ENCODE results near the gene FAM161B.
A peak's percentile ranks its signal among the peaks of the same experiment; 100 is the strongest.
"Not testable (repeated sequence)": the region's sequence is repeated elsewhere in the genome, so short reads cannot be mapped to it uniquely, and the experiment has no call there.

Gene FAM161B

DNA sequence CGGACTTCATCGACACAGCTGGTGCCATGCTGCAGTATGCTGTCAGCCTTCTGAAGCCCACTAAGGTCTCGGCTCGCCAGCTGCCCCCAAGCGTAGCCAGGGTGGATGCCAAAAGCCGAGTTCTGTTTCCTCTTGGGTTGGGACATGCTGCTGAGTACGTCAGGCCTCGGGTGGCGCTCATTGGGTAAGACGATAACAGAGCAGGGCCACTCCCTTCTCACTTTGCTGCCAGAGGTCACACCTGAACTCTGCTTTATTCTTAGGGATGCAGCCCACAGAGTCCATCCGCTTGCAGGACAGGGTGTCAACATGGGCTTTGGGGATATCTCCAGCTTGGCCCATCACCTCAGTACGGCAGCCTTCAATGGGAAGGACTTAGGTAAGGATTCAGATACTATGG, 11.3 kb upstream of the FAM161B start:
- Mint-ChIP-seq H3K36me3 (peaks cover 15% of the 10 kb centered on the region), H3K4me3 (no peak overlapping the region), H3K27me3 (no peaks in the 10 kb centered on the region), H3K27ac (no peak overlapping the region), H3K9me3 (no peaks in the 10 kb centered on the region), H3K4me1 (no peaks in the 10 kb centered on the region)

DNA sequence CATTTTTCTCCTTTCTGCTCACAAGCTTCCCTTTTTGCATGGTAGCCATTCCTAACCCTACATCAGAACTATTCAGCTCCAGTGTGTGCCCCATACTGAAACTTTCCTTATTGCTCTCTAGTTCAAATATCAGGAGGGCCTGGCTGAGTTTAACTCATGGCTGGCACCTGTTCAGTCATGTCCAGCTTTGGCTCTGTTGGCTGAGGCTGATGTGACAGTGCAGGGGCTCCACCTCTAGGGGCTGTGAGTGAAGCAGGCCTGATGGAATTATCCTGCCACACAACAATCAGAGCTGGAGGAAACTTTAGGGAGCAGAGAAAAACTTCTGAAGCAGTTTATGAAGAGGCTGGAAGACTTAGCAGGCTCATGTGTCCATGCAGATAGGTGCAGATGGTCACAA, 8.7 kb upstream of the FAM161B start:
- H3K4me3 Mint-ChIP-seq, result no peak overlapping the region
- no peaks in the 10 kb centered on the region for H3K4me1 Mint-ChIP-seq
- H3K9me3 Mint-ChIP-seq, result no peaks in the 10 kb centered on the region
- H3K36me3 Mint-ChIP-seq, result peaks cover 15% of the 10 kb centered on the region
- H3K27me3 Mint-ChIP-seq, result no peaks in the 10 kb centered on the region
- H3K27ac Mint-ChIP-seq, result no peak overlapping the region

DNA sequence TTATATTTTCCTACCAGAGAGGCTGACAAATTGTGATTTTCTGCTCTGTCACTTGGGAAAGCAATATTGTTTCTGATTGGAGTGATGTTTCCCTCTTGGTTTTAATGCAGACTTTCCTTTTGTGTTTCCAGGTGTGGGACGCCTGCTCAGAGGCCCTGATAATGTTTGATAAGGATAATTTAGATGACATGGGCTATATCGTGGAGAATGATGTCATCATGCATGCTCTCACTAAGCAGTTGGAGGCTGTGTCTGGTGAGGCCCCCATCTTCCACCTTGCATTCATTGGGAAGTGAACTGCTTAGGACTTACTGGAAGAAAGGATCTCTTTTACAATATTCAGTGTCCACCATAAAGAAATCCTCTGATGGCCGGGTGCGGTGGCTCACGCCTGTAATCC, 5.8 kb upstream of the FAM161B start:
- H3K36me3 Mint-ChIP-seq, result peaks cover 8% of the 10 kb centered on the region
- no peaks in the 10 kb centered on the region for H3K9me3 Mint-ChIP-seq
- H3K4me1 Mint-ChIP-seq, result peaks cover 10% of the 10 kb centered on the region
- no peak overlapping the region for H3K27ac Mint-ChIP-seq
- no peak overlapping the region for H3K4me3 Mint-ChIP-seq
- no peaks in the 10 kb centered on the region for H3K27me3 Mint-ChIP-seq

DNA sequence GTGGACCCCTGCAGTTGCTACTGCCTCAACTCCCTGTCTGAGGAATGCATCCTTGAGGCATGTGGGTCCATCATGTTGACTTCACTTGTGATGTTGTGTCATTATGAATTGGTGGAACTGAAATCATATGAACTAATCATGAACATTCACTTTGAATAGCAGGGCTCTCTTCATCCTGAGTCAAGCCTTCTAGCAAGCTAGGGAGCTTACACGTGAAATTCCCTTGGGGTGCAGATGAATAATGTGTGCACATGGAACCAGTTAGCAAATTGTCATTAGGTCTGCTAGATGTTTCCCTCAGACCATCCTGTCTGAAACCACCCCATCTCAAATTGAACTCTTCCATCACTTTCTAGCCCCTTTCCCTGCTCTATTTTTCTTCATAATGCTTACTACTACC, 3.8 kb upstream of the FAM161B start:
- no peak overlapping the region for H3K4me3 Mint-ChIP-seq
- H3K9me3 Mint-ChIP-seq, result no peaks in the 10 kb centered on the region
- H3K27me3 Mint-ChIP-seq, result no peaks in the 10 kb centered on the region
- peaks cover 5% of the 10 kb centered on the region for H3K36me3 Mint-ChIP-seq
- peak overlapping the region; percentile 6 for H3K27ac Mint-ChIP-seq
- H3K4me1 Mint-ChIP-seq, result peaks cover 11% of the 10 kb centered on the region

DNA sequence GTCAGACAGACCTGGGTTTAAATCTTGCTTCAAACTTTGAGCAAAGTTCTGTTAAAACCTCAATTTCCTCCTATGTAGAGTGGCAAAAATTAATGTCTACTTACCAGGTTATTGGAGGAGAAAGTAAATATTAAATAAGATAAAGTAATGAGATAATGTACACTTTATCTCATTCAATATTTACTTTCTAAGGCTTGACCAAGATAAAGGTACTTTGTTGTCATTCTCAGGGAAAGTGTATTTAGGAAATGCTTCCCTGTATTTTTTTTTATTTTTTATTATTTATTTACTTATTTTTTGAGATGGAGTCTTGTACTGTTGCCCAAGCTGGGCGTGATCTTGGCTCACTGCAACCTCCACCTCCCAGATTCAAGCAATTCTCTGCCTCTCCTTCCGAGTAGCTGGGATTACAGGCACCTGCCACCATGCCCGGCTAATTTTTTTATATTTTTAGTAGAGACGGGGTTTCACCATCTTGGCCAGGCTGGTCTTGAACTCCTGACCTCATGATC, 4.7 kb downstream of the FAM161B start:
- H3K4me1 Mint-ChIP-seq, result no peaks in the 10 kb centered on the region
- no peaks in the 10 kb centered on the region for H3K9me3 Mint-ChIP-seq
- H3K4me3 Mint-ChIP-seq, result no peak overlapping the region
- H3K27ac Mint-ChIP-seq, result no peak overlapping the region
- no peaks in the 10 kb centered on the region for H3K27me3 Mint-ChIP-seq
- H3K36me3 Mint-ChIP-seq, result peaks cover 3% of the 10 kb centered on the region

DNA sequence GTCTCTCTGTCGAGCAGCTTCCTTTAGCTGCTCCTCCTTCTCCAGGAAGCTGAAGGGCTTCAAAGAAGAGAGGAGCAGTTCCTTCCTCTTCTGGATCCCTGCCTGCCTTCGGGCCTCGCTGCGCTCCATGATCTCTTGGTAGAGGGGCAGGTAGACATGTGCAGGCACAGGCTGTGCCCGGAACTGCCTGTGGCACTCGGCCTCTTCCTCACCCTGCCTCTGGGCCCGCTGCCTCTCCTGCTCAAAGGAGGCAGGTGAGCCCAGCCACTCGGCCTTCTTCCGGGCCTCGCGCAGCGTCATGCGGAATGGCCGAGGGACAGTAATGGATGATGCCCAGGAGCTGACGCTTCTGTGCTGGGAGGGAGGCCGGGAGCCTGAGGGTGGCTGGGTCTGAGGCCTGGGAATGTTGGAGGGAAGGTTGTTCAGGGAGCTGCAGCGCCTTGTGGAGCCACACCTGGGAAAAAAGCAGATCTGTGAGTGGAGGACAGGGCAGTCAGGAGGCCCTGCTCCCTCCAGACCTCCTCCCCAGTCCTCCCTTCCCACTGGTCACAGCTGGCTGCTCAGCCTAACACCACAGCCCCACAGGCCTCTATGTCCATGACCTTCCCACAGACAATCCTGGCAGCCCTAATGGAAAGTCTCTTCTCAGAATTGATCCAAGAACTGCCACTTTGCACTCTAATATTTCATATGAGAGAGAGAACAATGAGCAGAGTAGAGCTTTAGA, 5.3 kb downstream of the FAM161B start:
- Mint-ChIP-seq H3K27ac (no peak overlapping the region), H3K36me3 (peaks cover 3% of the 10 kb centered on the region), H3K4me1 (no peaks in the 10 kb centered on the region), H3K9me3 (no peaks in the 10 kb centered on the region), H3K4me3 (no peak overlapping the region), H3K27me3 (no peaks in the 10 kb centered on the region)

DNA sequence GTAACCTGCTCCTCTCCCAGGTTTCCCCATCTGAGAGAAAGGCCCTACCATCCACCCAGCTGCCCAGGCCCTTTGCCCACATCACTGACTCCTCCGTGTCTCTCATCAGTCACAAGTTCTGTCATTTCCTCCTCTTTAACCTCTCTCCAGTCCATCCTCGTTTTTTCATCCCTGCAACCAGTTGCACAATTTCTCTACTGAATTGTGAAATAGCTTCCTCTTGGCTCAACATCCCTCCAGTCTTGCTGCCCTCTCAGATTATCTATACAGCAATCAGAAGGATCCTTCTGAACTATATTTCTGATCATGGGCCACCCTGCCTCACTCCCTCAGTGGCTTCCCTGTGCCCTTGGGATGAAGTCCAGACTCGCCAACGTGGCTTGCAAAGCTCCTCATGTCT, 6.8 kb downstream of the FAM161B start:
- Mint-ChIP-seq H3K4me1 (no peaks in the 10 kb centered on the region), H3K4me3 (no peak overlapping the region), H3K9me3 (no peaks in the 10 kb centered on the region), H3K36me3 (peaks cover 3% of the 10 kb centered on the region), H3K27me3 (no peaks in the 10 kb centered on the region), H3K27ac (no peak overlapping the region)

DNA sequence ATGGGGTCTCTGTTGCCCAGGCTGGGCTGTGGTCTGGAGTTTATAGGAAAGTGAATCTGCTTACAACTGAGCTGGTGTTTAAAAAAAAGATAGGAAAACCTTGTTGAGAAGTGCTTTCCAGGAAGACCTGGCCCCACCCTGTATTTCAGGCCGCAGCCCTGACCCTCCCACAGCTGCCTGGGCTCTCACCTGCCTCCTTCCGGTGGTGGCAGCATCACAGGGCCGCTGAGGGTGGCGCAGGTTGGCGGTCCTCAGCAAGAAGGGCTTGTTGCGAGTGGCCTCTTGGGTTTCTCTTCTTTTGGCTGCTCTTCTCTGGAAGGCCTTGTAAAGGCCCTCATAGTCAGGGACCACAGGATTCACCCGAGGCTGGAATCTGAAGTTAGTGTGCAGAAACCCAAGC, 7.7 kb downstream of the FAM161B start:
- Mint-ChIP-seq H3K4me1 (no peaks in the 10 kb centered on the region), H3K9me3 (no peaks in the 10 kb centered on the region), H3K27ac (no peak overlapping the region), H3K36me3 (peaks cover 3% of the 10 kb centered on the region), H3K27me3 (no peaks in the 10 kb centered on the region), H3K4me3 (no peak overlapping the region)

DNA sequence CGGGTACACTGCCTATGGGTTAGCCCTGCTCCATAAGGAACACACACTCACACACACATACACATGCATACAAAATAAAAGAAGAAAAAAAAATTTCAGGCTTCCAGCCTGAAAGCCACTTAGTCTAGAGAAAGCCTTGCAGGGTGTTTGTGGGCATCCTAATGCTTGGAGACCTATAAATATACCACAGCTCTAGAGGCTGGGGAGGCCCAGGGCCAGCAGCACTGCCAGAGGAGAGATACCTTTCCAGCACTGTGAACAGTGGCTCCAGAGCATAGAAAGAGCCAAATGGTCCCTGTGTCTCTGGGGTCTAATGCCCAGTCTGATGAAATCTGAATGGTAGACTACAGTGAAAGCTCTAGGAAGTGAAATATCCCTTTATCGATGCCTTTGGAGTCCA, 12.9 kb downstream of the FAM161B start:
- Mint-ChIP-seq H3K36me3 (peaks cover 2% of the 10 kb centered on the region), H3K4me1 (no peaks in the 10 kb centered on the region), H3K27me3 (no peaks in the 10 kb centered on the region), H3K27ac (no peak overlapping the region), H3K4me3 (no peak overlapping the region), H3K9me3 (no peaks in the 10 kb centered on the region)

DNA sequence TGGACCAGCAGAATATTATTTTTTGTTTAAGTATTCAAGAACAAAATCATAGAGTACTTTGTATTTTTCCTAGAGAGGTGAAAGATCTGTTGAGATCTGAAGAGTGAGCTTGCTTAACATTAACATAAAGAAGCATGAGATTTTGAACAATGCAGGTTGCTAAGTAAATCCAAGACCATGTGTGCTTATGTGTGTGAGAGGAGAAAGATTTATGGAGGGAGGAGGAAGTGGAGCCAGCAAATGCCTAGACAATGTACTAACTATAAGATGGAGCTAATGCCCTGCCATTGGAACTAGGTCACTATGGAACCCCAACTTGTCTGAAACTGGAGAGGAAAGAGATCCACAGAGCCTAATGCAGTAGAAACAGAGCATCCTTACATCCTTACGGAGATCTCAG, 13.3 kb downstream of the FAM161B start:
- Mint-ChIP-seq H3K27me3 (no peaks in the 10 kb centered on the region), H3K36me3 (peaks cover 3% of the 10 kb centered on the region), H3K27ac (no peak overlapping the region), H3K9me3 (no peaks in the 10 kb centered on the region), H3K4me3 (no peak overlapping the region), H3K4me1 (peaks cover 2% of the 10 kb centered on the region)

DNA sequence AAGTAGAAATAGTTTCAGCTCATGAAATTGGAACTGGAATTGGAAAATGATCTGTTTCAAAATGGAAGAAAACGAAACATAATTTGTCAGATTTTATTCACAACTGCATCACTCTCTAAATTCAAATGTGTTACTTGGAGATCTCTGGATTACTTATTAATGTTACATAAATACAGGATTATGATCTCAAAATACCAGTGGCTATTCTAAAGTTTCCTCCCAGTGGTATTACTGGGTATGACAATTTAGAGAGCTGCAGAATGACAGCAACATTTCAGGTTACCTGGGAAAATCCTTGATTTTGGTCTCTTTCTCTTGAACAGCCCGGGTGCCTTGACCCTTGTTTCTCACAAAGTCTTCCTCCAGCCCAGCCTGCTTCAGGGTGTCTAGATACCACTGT, 14.2 kb downstream of the FAM161B start:
- no peak overlapping the region for H3K4me3 Mint-ChIP-seq
- H3K36me3 Mint-ChIP-seq, result peaks cover 8% of the 10 kb centered on the region
- no peaks in the 10 kb centered on the region for H3K9me3 Mint-ChIP-seq
- no peak overlapping the region for H3K27ac Mint-ChIP-seq
- H3K27me3 Mint-ChIP-seq, result no peaks in the 10 kb centered on the region
- peaks cover 10% of the 10 kb centered on the region for H3K4me1 Mint-ChIP-seq

DNA sequence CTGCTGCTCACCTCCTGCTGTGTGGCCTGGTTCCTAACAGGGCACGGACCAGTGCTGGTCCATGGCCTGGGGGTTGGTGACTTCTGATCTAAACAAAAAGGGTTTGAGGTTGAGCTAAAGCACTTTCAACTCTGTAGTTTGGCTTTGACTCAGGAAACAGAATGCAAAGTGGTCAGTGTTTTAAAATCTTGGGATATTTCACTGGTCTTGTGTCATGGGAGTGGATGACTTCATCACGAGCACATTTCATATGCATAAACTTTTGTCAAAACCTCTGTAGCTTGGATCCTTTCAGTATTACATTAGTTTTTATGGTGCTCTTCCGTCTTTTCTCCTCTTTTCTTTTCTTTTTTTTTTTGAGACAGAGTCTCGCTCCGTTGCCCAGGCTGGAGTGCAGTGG, 25.6 kb downstream of the FAM161B start:
- H3K4me3 Mint-ChIP-seq, result no peak overlapping the region
- H3K27ac Mint-ChIP-seq, result no peak overlapping the region
- peaks cover 17% of the 10 kb centered on the region for H3K36me3 Mint-ChIP-seq
- H3K9me3 Mint-ChIP-seq, result no peaks in the 10 kb centered on the region
- peaks cover 7% of the 10 kb centered on the region for H3K4me1 Mint-ChIP-seq
- H3K27me3 Mint-ChIP-seq, result no peaks in the 10 kb centered on the region

DNA sequence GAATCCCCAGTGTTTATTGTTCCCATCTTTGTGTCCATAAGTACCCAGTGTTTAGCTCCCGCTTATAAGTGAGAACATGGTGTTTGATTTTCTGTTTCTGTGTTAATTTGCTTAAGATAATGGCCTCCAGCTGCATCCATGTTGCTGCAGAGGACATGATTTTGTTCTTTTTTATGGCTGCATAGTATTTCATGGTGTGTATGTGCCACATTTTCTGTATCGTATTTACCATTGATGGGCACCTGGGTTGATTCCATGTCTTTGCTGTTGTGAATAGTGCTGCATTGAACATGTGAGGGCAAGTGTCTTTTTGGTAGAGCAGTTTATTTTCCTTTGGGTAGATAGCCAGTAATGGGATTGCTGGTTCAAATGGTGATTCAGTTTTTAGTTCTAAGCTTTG, 30.4 kb downstream of the FAM161B start:
- H3K9me3 Mint-ChIP-seq, H3K4me3 Mint-ChIP-seq, H3K27ac Mint-ChIP-seq, H3K4me1 Mint-ChIP-seq, H3K27me3 Mint-ChIP-seq, H3K36me3 Mint-ChIP-seq: not testable (repeated sequence)

DNA sequence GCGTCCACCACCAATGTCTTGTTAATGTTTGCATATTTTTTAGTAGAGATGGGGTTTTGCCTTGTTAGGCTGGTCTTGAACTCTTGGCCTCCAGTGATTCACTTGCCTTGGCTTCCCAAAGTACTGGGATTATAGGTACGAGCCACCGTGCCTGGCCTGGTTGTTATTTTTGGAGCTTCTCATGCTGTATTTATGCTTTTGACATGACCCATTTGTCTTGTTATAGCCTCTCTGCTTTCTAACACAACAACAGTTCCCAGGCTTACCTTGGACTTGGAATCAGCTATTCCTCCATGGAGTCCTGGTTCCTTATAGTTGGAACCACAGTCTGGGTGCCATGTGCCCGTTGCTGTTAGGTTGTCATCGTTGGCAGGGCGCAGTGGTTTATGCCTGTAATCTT, 33.6 kb downstream of the FAM161B start:
- Mint-ChIP-seq H3K4me3 (no peak overlapping the region), H3K36me3 (peaks cover 22% of the 10 kb centered on the region), H3K27me3 (no peaks in the 10 kb centered on the region), H3K27ac (no peak overlapping the region), H3K9me3 (no peaks in the 10 kb centered on the region), H3K4me1 (peaks cover under 1% of the 10 kb centered on the region)

DNA sequence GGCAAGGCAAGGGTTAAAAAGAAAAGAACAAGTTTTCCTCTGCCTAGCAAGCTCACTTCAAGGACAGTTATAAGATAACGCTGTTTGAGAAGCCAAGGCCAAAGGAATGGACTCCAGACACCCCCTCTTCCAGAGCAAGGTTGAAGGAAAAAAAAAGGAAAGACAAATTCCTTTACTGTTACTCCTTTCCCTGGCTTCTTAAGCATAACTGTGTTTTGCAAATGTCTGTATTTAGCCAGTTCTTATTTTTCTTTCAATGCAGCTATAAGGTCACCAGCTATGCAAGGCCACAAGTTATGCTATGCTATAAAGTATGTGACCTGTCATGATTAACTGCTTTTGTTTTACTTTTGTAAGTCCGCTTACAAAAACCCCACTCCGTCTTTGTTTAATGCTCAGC, 36.6 kb downstream of the FAM161B start:
- Mint-ChIP-seq H3K9me3 (peaks cover 6% of the 10 kb centered on the region), H3K36me3 (peaks cover 42% of the 10 kb centered on the region), H3K4me1 (peaks cover 12% of the 10 kb centered on the region), H3K27me3 (no peaks in the 10 kb centered on the region), H3K27ac (no peak overlapping the region), H3K4me3 (no peak overlapping the region)

DNA sequence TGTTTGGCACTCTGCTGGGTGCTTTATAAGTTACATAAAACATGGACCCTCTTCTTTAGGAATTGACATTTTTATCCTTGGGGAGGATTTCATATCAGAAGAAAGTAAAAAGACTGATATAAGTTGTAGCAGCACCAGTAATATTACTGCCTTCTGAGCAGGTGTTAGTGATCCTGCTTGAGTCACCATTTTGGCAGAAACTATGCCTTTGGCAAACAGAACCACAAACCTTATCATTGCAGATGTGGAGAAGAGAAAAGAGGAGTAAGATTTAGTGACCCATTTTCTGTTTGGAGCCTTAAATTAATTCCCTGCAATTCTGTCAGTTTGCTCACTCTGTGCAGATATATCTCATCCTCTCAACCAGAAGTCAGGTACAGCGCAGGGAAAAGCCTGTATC, 40.2 kb downstream of the FAM161B start:
- Mint-ChIP-seq H3K4me3 (no peak overlapping the region), H3K36me3 (peaks cover 52% of the 10 kb centered on the region), H3K27me3 (no peaks in the 10 kb centered on the region), H3K27ac (peak overlapping the region; percentile 53), H3K9me3 (peaks cover 6% of the 10 kb centered on the region), H3K4me1 (peaks cover 12% of the 10 kb centered on the region)

DNA sequence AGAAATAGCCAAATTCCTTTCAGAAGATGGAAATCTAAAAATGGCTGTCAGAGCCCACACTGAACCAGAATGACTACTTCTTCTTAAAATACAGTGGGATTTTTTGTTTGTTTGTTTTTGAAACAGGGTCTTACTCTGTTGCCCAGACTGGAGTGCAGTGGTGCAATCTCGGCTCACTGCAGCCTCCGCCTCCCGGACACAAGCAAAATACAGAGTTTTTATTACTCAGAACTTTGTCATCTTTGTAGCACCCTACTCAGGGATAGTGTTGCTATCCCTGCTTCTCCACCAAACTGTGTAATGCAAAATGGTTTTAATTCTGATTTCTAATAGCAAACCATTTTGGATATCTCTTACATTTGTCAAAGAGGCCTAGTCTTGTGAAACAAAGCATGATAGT, 46.9 kb downstream of the FAM161B start:
- Mint-ChIP-seq H3K36me3 (peaks cover 14% of the 10 kb centered on the region), H3K27ac (no peak overlapping the region), H3K4me3 (no peak overlapping the region), H3K9me3 (no peaks in the 10 kb centered on the region), H3K27me3 (no peaks in the 10 kb centered on the region), H3K4me1 (no peaks in the 10 kb centered on the region)
